ENCODE data around the gene CTU1.

Gene CTU1

GRCh38 chr19:51079481-51080110 is 28.6 kb downstream of the CTU1 start:
- no peak for DNase-seq

- no peak for DNase-seq
Measured at GRCh38 chr19:51078731-51079130, 29.5 kb downstream of the CTU1 start.

GRCh38 chr19:51078104-51078503 is 30.1 kb downstream of the CTU1 start:
- DNase-seq = no peak

GRCh38 chr19:51076631-51077213 is 31.5 kb downstream of the CTU1 start:
- DNase-seq = no peak

- DNase-seq = no peak
Measured at GRCh38 chr19:51075998-51076397, 32.2 kb downstream of the CTU1 start.

GRCh38 chr19:51071095-51071405 is 37.2 kb downstream of the CTU1 start:
- DNase-seq = no peak

- no peak for DNase-seq
Measured at GRCh38 chr19:51070334-51071094, 37.7 kb downstream of the CTU1 start.

GRCh38 chr19:51066393-51067186 is 41.6 kb downstream of the CTU1 start:
- no peak for DNase-seq

GRCh38 chr19:51065221-51065960 is 42.8 kb downstream of the CTU1 start:
- no peak for DNase-seq

- DNase-seq = no peak
Measured at GRCh38 chr19:51064534-51065220, 43.5 kb downstream of the CTU1 start, which contains the start of gene KLK13. TSS of gene KLK13 (minus strand) at chr19:51065092. CDS start at chr19:51065067, 25 bp downstream.

GRCh38 chr19:51063664-51064063 is 44.5 kb downstream of the CTU1 start:
- no peak for DNase-seq

GRCh38 chr19:51060973-51061372 is 47.2 kb downstream of the CTU1 start:
- DNase-seq = no peak

GRCh38 chr19:51060336-51060735 is 47.9 kb downstream of the CTU1 start:
- no peak for DNase-seq

- no peak for DNase-seq
Measured at GRCh38 chr19:51059715-51060114, 48.5 kb downstream of the CTU1 start.

GRCh38 chr19:51055866-51056265 is 52.3 kb downstream of the CTU1 start:
- no peak for DNase-seq
